Ishikawa (cell line): ENCODE results near the gene TMEM131.

Source experiments
- CEBPB ChIP-seq: IDR thresholded peaks from 2 replicates; pipeline ENCODE4 v1.6.1; 2012
- CREB1 ChIP-seq: IDR thresholded peaks from 2 replicates; pipeline ENCODE4 v1.6.1; 2012; ENCODE audit warnings: low read depth
- EGR1 ChIP-seq: IDR thresholded peaks from 2 replicates; pipeline ENCODE4 v1.6.1; 2012
- EP300 ChIP-seq: IDR thresholded peaks from 2 replicates; pipeline ENCODE4 v1.6.1; 2012; ENCODE audit warnings: borderline replicate concordance
- FOXM1 ChIP-seq: IDR thresholded peaks from 2 replicates; pipeline ENCODE4 v1.6.1; 2012; ENCODE audit warnings: low read depth, borderline replicate concordance
- MAX ChIP-seq: IDR thresholded peaks from 2 replicates; pipeline ENCODE4 v1.6.1; 2012
- NFIC ChIP-seq: IDR thresholded peaks from 2 replicates; pipeline ENCODE4 v1.6.1; 2012
- RAD21 ChIP-seq: IDR thresholded peaks from 2 replicates; pipeline ENCODE4 v1.6.1; 2012; ENCODE audit warnings: low read depth
- REST ChIP-seq: IDR thresholded peaks from 2 replicates; pipeline ENCODE4 v1.6.1; 2012; ENCODE audit warnings: low read depth, mild to moderate bottlenecking
- TAF1 ChIP-seq: IDR thresholded peaks from 2 replicates; pipeline ENCODE4 v1.6.1; 2012; ENCODE audit warnings: low read depth, mild to moderate bottlenecking
- TCF12 ChIP-seq: IDR thresholded peaks from 2 replicates; pipeline ENCODE4 v1.6.1; 2012; ENCODE audit warnings: low read depth
- TEAD4 ChIP-seq: IDR thresholded peaks from 2 replicates; pipeline ENCODE4 v1.6.1; 2012
- USF1 ChIP-seq: IDR thresholded peaks from 2 replicates; pipeline ENCODE4 v1.6.1; 2012
- YY1 ChIP-seq: IDR thresholded peaks from 2 replicates; pipeline ENCODE4 v1.6.1; 2012; ENCODE audit warnings: low read depth
- ZBTB7A ChIP-seq: IDR thresholded peaks from 2 replicates; pipeline ENCODE4 v1.6.1; 2012; ENCODE audit warnings: low read depth

The TMEM131 gene

GRCh38 chr2:97737421-97738178 lies 258.1 kb downstream of the TMEM131 start:
- peak; percentile 23; the same call in 1 of the 2 replicates for TF ChIP-seq NFIC
- TF ChIP-seq USF1, result no peak

- TF ChIP-seq FOXM1, result no peak
- TF ChIP-seq TAF1, result no peak
- TF ChIP-seq REST, result no peak
- no peak for TF ChIP-seq TCF12
Measured at GRCh38 chr2:97736608-97737330, 259.0 kb downstream of the TMEM131 start.

GRCh38 chr2:97736185-97736584 lies 259.6 kb downstream of the TMEM131 start:
- TF ChIP-seq FOXM1 (no peak), RAD21 (no peak), REST (no peak), NFIC (no peak), TCF12 (no peak), MAX (no peak), CEBPB (no peak), TEAD4 (no peak), TAF1 (no peak), CREB1 (no peak), ZBTB7A (no peak), EGR1 (no peak), USF1 (no peak), YY1 (no peak), EP300 (no peak)

- TF ChIP-seq EGR1 (no peak), TEAD4 (no peak), TCF12 (no peak), MAX (no peak), USF1 (no peak), CEBPB (no peak), RAD21 (no peak), ZBTB7A (no peak), FOXM1 (no peak), YY1 (no peak), EP300 (no peak)
Measured at GRCh38 chr2:97735161-97735561, 260.6 kb downstream of the TMEM131 start.

GRCh38 chr2:97734061-97735051 lies 261.4 kb downstream of the TMEM131 start:
- TF ChIP-seq EP300, result no peak
- no peak for TF ChIP-seq USF1
- no peak for TF ChIP-seq MAX
- no peak for TF ChIP-seq REST
- TF ChIP-seq NFIC, result no peak
- no peak for TF ChIP-seq EGR1
- TF ChIP-seq CEBPB, result no peak
- no peak for TF ChIP-seq ZBTB7A
- TF ChIP-seq TEAD4, result no peak
- TF ChIP-seq CREB1, result no peak
- TF ChIP-seq YY1, result no peak
- no peak for TF ChIP-seq FOXM1
- TF ChIP-seq TCF12, result no peak
- TF ChIP-seq TAF1, result no peak
